Parathyroid adenoma (tissue), 2 donors: ENCODE measurements around the gene FGG.

Experiments
- H2AFZ ChIP-seq: fragments of 300-600 bp; sonication (generic); one replicate; pipeline ENCODE4 v1.7.0; 2017; ENCODE audit warnings: antibody characterized with exemption, mild to moderate bottlenecking
- H3K27ac ChIP-seq: fragments of 300-600 bp; sonication (generic); one replicate; pipeline ENCODE4 v1.7.0; 2017
- H3K27me3 ChIP-seq: fragments of 300-600 bp; sonication (generic); one replicate; pipeline ENCODE4 v1.7.0; 2017; ENCODE audit warnings: low read length; ENCODE audit not compliant: control insufficient read depth, insufficient read depth
- H3K36me3 ChIP-seq: fragments of 300-600 bp; sonication (generic); one replicate; pipeline ENCODE4 v1.7.0; 2017; ENCODE audit warnings: low read length; ENCODE audit not compliant: control insufficient read depth, insufficient read depth
- H3K4me1 ChIP-seq: fragments of 300-600 bp; sonication (generic); one replicate; pipeline ENCODE4 v1.7.0; 2017; ENCODE audit warnings: control low read depth
- H3K4me2 ChIP-seq: fragments of 300-600 bp; sonication (generic); one replicate; pipeline ENCODE4 v1.7.0; 2017; ENCODE audit warnings: low read length
- H3K4me3 ChIP-seq: fragments of 300-600 bp; sonication (generic); one replicate; pipeline ENCODE4 v1.7.0; 2017; ENCODE audit warnings: low read depth, low read length
- H3K79me2 ChIP-seq: fragments of 300-600 bp; sonication (generic); one replicate; pipeline ENCODE4 v1.7.0; 2017; ENCODE audit warnings: control low read depth
- H3K9ac ChIP-seq: fragments of 300-600 bp; sonication (generic); one replicate; pipeline ENCODE4 v1.7.0; 2017; ENCODE audit warnings: mild to moderate bottlenecking
- H3K9me3 ChIP-seq: fragments of 300-600 bp; sonication (generic); one replicate; pipeline ENCODE4 v1.7.0; 2017; ENCODE audit warnings: low read length; ENCODE audit not compliant: control insufficient read depth
- CTCF ChIP-seq: fragments of 300-600 bp; sonication (generic); IDR thresholded peaks from one replicate; pipeline ENCODE4 v1.7.0; 2017; ENCODE audit warnings: antibody characterized with exemption, mild to moderate bottlenecking
- donor health status: primary hyperparathyroidism.

The FGG gene

GRCh38 chr4:154588198-154588597, 24.3 kb downstream of the FGG start:
- Histone ChIP-seq H3K9me3 (no peaks in the 10 kb centered on the region), H3K4me3 (no peak overlapping the region), H3K4me1 (no peaks in the 10 kb centered on the region), H3K79me2 (no peaks in the 10 kb centered on the region), H3K27me3 (no peaks in the 10 kb centered on the region), H2AFZ (no peak overlapping the region), H3K36me3 (no peaks in the 10 kb centered on the region), H3K4me2 (no peak overlapping the region), H3K27ac (no peak overlapping the region), H3K9ac (no peak overlapping the region)
- TF ChIP-seq CTCF, result no peak

GRCh38 chr4:154586296-154587033, 26.0 kb downstream of the FGG start:
- Histone ChIP-seq H3K4me3 (no peak overlapping the region), H3K27ac (no peak overlapping the region), H3K4me2 (no peak overlapping the region), H3K36me3 (no peaks in the 10 kb centered on the region), H3K79me2 (no peaks in the 10 kb centered on the region), H2AFZ (no peak overlapping the region), H3K4me1 (no peaks in the 10 kb centered on the region), H3K27me3 (no peaks in the 10 kb centered on the region), H3K9me3 (no peaks in the 10 kb centered on the region), H3K9ac (no peak overlapping the region)
- TF ChIP-seq CTCF, result no peak

GRCh38 chr4:154585369-154586018, 27.0 kb downstream of the FGG start:
- no peak for TF ChIP-seq CTCF
- Histone ChIP-seq H3K36me3 (no peaks in the 10 kb centered on the region), H3K4me3 (no peak overlapping the region), H3K9me3 (no peaks in the 10 kb centered on the region), H3K4me1 (no peaks in the 10 kb centered on the region), H3K27ac (no peak overlapping the region), H2AFZ (no peak overlapping the region), H3K79me2 (no peaks in the 10 kb centered on the region), H3K9ac (no peak overlapping the region), H3K27me3 (no peaks in the 10 kb centered on the region), H3K4me2 (no peak overlapping the region)

- H3K9ac ChIP-seq, result no peak overlapping the region
- H3K9me3 ChIP-seq, result no peaks in the 10 kb centered on the region
- no peak overlapping the region for H3K4me3 ChIP-seq
- no peaks in the 10 kb centered on the region for H3K4me1 ChIP-seq
- no peaks in the 10 kb centered on the region for H3K79me2 ChIP-seq
- H3K27me3 ChIP-seq, result no peaks in the 10 kb centered on the region
- no peak for TF ChIP-seq CTCF
- H3K27ac ChIP-seq, result no peak overlapping the region
- H2AFZ ChIP-seq, result no peak overlapping the region
- H3K4me2 ChIP-seq, result no peak overlapping the region
- no peaks in the 10 kb centered on the region for H3K36me3 ChIP-seq
These were observed 28.2 kb downstream of the FGG start for GRCh38 chr4:154584259-154584658.

- Histone ChIP-seq H3K27me3 (no peaks in the 10 kb centered on the region), H3K9ac (no peak overlapping the region), H3K9me3 (no peaks in the 10 kb centered on the region), H3K27ac (no peak overlapping the region), H3K4me3 (no peak overlapping the region), H3K4me2 (no peak overlapping the region), H3K79me2 (no peaks in the 10 kb centered on the region), H2AFZ (no peak overlapping the region), H3K4me1 (no peaks in the 10 kb centered on the region), H3K36me3 (no peaks in the 10 kb centered on the region)
- TF ChIP-seq CTCF, result no peak
These were observed 28.8 kb downstream of the FGG start for GRCh38 chr4:154583677-154584076.
